Inflammatory macrophage treated with lipopolysaccharide for 1 hour (primary cell): ENCODE measurements around the gene SLC66A2.
A peak's percentile ranks its signal among the peaks of the same experiment; 100 is the strongest.

Source experiments
- DNase-seq, 2 donors: peaks; one replicate each; pipeline ENCODE4 v3.0.0-alpha.2; 2020 to 2022

Gene SLC66A2

GRCh38 chr18:79949697-79950487 lies 1.6 kb downstream of the SLC66A2 start:
- peak; percentile 80 to 83 for DNase-seq

DNA sequence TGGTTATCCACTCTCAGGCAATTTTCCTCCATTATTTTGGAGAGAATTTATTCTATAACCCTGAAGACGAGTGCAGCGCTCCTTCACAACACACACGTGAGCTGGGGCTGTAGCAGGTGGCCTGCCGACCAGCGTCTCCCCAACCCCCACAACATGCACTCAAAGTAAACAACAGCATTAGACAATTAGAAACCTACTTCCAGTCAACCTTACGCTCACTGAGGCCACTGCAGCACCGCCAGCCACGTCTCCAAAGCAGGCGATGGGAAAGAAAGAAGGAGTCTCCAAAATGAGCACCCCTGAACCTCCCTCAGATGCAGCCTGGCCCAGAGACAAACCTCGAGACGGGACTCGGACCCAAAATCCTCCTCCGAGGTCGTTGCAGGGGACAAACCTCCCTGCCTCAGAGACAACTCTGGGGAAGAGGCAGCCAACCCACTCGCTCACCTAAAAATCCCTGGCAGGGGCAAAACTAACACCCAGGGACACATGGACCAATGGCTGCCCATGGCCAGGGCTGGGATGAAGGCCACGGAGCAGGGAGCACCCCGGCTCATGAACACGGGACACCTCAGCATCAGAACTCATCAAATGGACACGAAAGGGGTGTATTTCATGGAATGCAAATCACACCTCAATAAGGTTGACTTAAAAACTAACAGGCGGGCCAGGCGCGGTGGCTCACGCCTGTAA lies 2.6 kb downstream of the SLC66A2 start:
- DNase-seq, result no peak

DNA sequence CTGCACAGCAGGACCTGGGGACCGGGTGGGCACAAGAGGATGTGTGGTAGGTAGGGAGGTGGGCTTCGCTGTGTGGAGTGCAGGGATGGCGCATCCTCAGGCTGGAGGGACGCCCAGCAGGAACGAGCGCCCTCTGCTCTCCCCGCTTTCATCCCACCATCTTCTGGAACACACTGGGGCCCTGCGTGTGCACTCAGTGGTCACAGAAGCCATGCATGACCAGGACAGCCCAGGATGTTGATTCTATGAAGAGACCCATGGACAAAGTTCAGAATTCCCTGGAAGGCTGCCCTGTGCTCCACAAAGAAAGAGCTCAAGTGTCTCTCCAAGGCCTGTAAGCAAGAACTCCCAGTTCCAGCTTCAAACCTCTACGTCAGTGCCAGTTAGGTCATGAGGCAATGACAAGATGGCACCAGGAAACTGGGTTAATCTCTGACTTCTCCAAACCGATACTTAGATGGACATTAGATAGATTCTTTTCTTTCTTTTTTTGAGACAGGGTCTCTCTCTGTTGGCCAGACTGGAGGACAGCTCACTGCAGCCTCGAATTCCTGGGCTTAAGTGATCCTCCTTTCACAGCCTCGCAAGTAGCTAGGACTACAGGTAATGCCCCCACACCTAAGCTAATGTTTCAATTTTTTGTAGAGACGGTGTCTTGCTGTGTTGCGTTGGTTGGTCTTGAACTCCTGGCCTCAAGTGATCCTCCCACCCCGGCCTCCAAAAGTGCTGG lies 3.4 kb downstream of the SLC66A2 start:
- DNase-seq, result no peak

GRCh38 chr18:79947054-79947755 lies 4.2 kb downstream of the SLC66A2 start:
- no peak for DNase-seq

GRCh38 chr18:79945118-79946042 lies 6.1 kb downstream of the SLC66A2 start:
- DNase-seq, result no peak

DNA sequence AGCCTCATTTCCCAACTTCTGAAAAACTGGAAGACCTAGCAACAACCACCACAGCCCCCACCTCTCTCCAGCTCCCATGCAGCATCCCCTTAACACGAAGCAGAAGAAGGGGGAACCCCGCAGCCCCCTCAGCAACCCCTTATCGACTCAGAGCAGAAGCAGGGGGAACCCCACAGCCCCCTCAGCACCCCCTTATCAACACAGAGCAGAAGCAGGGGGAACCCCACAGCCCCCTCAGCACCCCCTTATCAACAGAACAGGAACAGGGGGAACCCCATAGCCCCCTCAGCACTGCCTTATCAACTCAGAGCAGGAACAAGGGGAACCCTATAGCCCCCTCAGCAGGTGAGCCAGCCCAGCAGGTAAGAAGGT lies 6.7 kb downstream of the SLC66A2 start:
- DNase-seq, result no peak

DNA sequence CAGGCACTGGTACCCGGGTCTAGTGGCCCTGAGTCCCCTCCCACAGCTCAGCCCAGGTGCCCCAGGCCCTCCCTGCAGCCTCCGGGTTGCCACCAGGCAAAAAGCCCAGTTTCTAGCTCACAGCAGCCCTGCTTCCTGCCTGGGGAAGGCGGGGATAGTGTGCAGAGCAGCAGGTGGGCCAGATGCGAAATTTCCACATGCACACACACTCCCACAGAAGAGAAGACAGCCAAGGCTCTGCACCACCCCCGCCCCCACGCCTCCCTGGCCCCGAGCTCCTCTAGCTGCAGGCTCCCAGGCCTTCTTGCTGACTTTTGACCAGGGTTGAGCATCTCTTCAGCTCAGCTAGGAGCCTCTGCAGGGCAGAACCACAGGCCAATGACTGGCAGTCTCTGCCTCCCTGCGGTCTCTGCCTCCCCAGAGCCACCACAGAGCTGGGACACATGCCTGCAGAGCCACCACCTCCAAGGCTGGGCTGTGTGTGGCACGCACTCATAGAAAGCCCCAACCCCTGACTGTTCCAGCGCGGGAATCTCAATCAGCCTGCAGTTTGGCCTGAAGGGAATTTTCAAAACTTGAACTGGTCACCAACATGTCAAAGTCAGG lies 7.2 kb downstream of the SLC66A2 start:
- peak; percentile 7 to 77 for DNase-seq

DNA sequence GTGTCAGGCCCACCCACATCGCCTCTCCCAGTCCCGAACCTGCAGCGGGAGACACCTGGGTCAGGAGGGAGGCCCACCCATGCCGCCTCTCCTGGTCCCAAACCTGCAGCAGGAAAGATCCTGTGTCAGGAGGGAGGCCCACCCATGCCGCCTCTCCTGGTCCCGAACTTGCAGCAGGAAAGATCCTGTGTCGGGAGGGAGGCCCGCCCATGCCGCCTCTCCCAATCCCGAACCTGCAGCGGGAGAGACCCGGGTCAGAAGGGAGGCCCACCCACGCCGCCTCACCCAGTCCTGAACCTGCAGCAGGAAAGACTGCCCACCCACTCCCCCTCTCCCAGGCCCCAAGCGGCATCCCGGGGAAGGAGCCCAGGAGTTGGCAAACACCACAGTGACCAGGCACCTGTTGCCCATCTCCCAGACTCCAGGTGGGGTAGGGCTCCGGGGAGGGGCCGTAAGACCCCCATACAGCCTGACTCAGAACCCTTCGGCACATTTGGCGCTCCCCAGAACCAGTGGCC lies 7.8 kb downstream of the SLC66A2 start:
- DNase-seq, result no peak

- no peak for DNase-seq
Measured at GRCh38 chr18:79942786-79943607, 8.5 kb downstream of the SLC66A2 start.

- no peak for DNase-seq
Measured at GRCh38 chr18:79942211-79942610, 9.2 kb downstream of the SLC66A2 start.

- DNase-seq, result no peak
Measured at GRCh38 chr18:79941473-79942119, 9.9 kb downstream of the SLC66A2 start.

- no peak for DNase-seq
Measured at GRCh38 chr18:79940814-79941472, 10.5 kb downstream of the SLC66A2 start.

DNA sequence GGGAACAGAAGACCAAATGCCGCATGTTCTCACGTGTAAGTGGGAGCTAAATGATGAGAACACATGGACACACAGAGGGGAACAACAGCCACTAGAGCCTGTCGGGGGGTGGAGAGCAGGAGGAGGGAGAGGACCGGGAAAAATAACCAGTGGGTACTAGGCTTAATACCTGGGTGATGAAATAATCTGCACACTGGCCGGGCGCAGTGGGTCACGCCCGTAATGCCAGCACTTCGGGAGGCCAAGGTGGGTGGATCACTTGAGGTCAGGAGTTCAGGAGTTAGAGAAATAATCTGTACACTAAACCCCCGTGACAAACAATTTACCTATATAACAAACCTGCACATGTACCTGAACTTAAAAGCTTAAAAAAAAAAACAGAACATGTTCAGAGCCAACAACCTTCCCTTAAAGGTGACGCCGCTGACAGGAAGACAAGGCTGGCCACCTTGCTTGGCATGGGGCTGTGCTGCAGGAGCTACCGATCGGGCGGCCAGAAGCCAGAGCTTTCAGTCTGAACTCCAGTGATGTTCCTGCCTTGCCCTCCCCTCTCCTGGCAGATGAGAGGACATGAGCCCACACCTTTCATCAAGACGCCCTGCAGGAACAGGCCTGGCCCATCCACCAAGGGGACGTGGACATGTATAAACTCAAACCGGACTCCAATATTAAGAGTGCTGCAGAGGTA lies 11.2 kb downstream of the SLC66A2 start:
- no peak for DNase-seq

DNA sequence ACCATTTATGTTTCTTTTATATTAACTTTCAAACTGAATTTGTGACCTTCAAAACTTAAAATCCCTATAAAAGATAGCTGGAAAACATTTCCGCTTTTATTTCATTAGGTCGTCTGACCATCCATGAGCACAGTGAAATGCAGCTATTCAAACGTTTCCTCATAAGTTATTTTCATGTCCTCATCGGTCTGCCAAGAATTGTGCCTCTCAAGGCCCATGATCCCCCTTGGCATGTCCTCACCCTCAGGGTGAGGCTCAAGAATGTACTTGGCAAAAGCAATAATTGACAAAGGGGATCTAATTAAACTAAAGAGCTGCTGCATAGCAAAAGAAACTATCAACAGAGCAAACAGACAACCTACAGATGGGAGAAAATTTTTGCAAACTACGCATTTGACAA lies 12.4 kb downstream of the SLC66A2 start:
- DNase-seq, result no peak

DNA sequence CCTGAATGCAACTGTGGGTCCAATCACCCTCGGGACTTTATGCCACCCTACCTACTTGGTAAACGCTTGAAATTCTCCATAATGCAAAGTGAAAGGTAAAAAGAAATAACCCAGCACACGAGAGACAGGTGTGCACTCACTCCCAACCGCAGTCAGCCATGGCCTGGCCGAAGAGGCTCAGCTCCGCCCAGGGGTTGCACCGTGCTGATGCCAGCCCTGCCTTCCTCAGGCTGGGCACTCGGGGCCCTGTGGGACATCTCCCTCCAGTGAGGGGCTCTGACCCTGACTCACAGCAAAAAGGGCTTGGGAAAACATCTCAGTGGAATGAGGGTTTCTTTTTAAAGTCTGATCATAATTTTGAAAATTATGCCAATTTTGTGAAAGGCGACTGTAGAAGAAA lies 13.3 kb downstream of the SLC66A2 start:
- DNase-seq, result no peak

DNA sequence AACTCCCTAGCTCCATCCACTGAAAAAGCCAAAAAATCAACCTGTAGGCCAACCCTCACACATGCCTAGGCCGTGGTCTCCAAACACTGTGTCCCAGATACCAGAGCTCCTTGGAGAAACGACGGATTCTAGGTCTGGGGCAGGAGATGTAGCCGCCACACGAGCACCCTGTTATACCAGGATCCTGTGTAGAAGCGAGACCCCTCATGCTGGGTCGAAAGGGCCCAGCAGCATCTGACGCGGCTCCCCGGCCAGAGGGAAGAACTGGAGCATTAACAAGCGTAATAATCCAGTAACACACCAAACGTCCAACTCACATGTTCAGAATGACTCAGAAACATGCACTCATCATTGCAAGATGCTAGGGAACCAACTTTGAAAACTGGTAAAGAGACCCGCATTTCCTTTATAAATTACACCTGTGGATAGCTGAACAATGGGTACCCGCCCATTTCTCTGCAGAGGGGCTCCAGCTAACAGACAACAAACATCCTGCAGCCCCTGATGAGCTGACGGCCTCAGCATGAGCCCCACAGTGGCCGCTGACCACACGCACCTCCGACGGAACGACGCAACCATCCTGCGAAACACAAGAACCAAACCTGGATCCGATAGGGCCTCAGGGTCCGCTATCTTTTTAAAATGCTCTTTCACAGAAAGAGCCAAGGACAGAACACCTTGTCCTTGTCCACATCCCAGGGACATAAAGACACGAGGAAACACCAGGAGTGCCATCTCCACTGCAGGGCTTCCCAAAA lies 14.2 kb downstream of the SLC66A2 start:
- no peak for DNase-seq

GRCh38 chr18:79936641-79937040 lies 14.8 kb downstream of the SLC66A2 start:
- DNase-seq, result no peak

- no peak for DNase-seq
Measured at GRCh38 chr18:79935925-79936324, 15.5 kb downstream of the SLC66A2 start.
